GM23248 (cell line): ENCODE data around the gene OR4D1. TPM values are rescaled to one million over a fixed set of nuclear protein-coding genes. Genes with fewer than 3 reads are reported as not detected.
A peak's percentile ranks its signal among the peaks of the same experiment; 100 is the strongest.

Experiments
- DNase-seq: peaks from one replicate; pipeline ENCODE4 v3.0.0-alpha.2; 2015
- H2AFZ ChIP-seq: fragments of 200-600 bp; sonication (generic); 2 replicates; pipeline ENCODE4 v1.6.1; 2016; ENCODE audit warnings: antibody characterized with exemption
- H3F3A ChIP-seq: fragments of 200-600 bp; sonication (generic); 2 replicates; pipeline ENCODE4 v1.6.1; 2016; ENCODE audit warnings: mild to moderate bottlenecking, antibody characterized with exemption, mixed run types; ENCODE audit not compliant: insufficient read depth
- H3K27ac ChIP-seq: fragments of 200-600 bp; sonication (generic); 2 replicates; pipeline ENCODE4 v1.5.1; 2016; ENCODE audit warnings: mild to moderate bottlenecking
- H3K27me3 ChIP-seq: fragments of 200-600 bp; sonication (generic); replicated peaks from 2 replicates; pipeline ENCODE4 v1.6.1; 2016; ENCODE audit warnings: mild to moderate bottlenecking; ENCODE audit not compliant: insufficient read depth
- H3K36me3 ChIP-seq: fragments of 200-600 bp; sonication (generic); 2 replicates; pipeline ENCODE4 v1.6.1; 2016; ENCODE audit warnings: low read depth, mild to moderate bottlenecking
- H3K4me1 ChIP-seq: fragments of 200-600 bp; sonication (generic); 2 replicates; pipeline ENCODE4 v1.6.1; 2016; ENCODE audit warnings: mild to moderate bottlenecking; ENCODE audit not compliant: insufficient read depth
- H3K4me2 ChIP-seq: fragments of 200-600 bp; sonication (generic); one replicate; pipeline ENCODE4 v1.6.1; 2016; ENCODE audit warnings: mild to moderate bottlenecking; ENCODE audit not compliant: unreplicated experiment
- H3K4me3 ChIP-seq: fragments of 200-600 bp; sonication (generic); 2 replicates; pipeline ENCODE4 v1.5.1; 2016; ENCODE audit warnings: mild to moderate bottlenecking
- H3K79me2 ChIP-seq: fragments of 200-600 bp; sonication (generic); 2 replicates; pipeline ENCODE4 v1.6.1; 2016; ENCODE audit warnings: mild to moderate bottlenecking; ENCODE audit not compliant: insufficient read depth
- H3K9ac ChIP-seq: fragments of 200-600 bp; sonication (generic); 2 replicates; pipeline ENCODE4 v1.6.1; 2016; ENCODE audit warnings: mild to moderate bottlenecking
- H3K9me2 ChIP-seq: fragments of 200-600 bp; sonication (generic); 2 replicates; pipeline ENCODE4 v1.6.1; 2016; ENCODE audit warnings: mixed run types, mild to moderate bottlenecking, moderate library complexity; ENCODE audit not compliant: insufficient read depth
- H3K9me3 ChIP-seq: fragments of 200-600 bp; sonication (generic); one replicate; pipeline ENCODE4 v1.6.1; 2017; ENCODE audit warnings: low read depth
- H4K20me1 ChIP-seq: fragments of 200-600 bp; sonication (generic); 2 replicates; pipeline ENCODE4 v1.6.0; 2016; ENCODE audit not compliant: insufficient read depth
- EZH2 ChIP-seq: fragments of 200-600 bp; sonication (generic); IDR thresholded peaks from 2 replicates; pipeline ENCODE4 v1.6.1; 2018; ENCODE audit warnings: antibody characterized with exemption, mild to moderate bottlenecking; ENCODE audit not compliant: insufficient read depth, poor library complexity, severe bottlenecking
- EZH2phosphoT487 ChIP-seq: fragments of 200-600 bp; sonication (generic); IDR thresholded peaks from 2 replicates; pipeline ENCODE4 v1.6.1; 2018; ENCODE audit warnings: antibody characterized with exemption, moderate library complexity, mild to moderate bottlenecking, low read depth; ENCODE audit not compliant: insufficient read depth
- WGBS, 2 experiments: methylation state at CpG; one replicate each; pipeline ENCODE4 v1.1.6; 2015 to 2017; ENCODE audit warnings: low lambda C conversion rate in 2 of 2, low coverage in 1 of 2; ENCODE audit errors: missing lambda C conversion rate in 2 of 2; 5-methylcytosine and 5-hydroxymethylcytosine counted together
- in situ Hi-C: fragments of 300-500 bp; cut with MboI; formaldehyde crosslinking; loops from 2 replicates; pipeline ENCODE4 v1.15.0; 2020
- polyA plus RNA-seq: library from polyadenylated mRNA; unstranded; fragments of >200 nt; fragmentation: Nextera tagmentation; extraction: Ambion mirVana; gene quantifications from 2 replicates; pipeline ENCODE4 v1.2.1, GENCODE V29; 2016
- total RNA-seq: library from RNA; depleted of rRNA; stranded (reverse); fragments of >200 nt; shearing (Covaris generic); gene quantifications from 2 replicates; pipeline ENCODE4 v1.2.3, GENCODE V29; 2014; rRNA removed

OR4D1 gene
- total and polyA plus RNA-seq, 2 experiments from 2014 or later = not detected

- in situ Hi-C loops = no loop called here
- Histone ChIP-seq H3K9me2 (no peaks in the 10 kb centered on the region), H3K4me1 (no peaks in the 10 kb centered on the region), H3K9ac (no peak overlapping the region), H4K20me1 (no peaks in the 10 kb centered on the region), H2AFZ (no peak overlapping the region), H3K4me2 (no peak overlapping the region), H3K27ac (no peak overlapping the region), H3K36me3 (no peaks in the 10 kb centered on the region), H3K27me3 (no peaks in the 10 kb centered on the region), H3F3A (no peaks in the 10 kb centered on the region), H3K79me2 (no peaks in the 10 kb centered on the region), H3K9me3 (no peaks in the 10 kb centered on the region), H3K4me3 (no peak overlapping the region)
- DNase-seq = peak; percentile 33
- TF ChIP-seq EZH2 (no peak), EZH2phosphoT487 (no peak)
- WGBS, 2 experiments = 48 to 83% methylated on average over 3 of the region's 3 CpGs
These were observed 59.3 kb downstream of the OR4D1 start for GRCh38 chr17:58207451-58207850.

- DNase-seq = no peak
- Histone ChIP-seq H3K79me2 (no peaks in the 10 kb centered on the region), H4K20me1 (no peaks in the 10 kb centered on the region), H3K4me1 (no peaks in the 10 kb centered on the region), H3K27ac (no peak overlapping the region), H3K9me2 (no peaks in the 10 kb centered on the region), H3K9ac (no peak overlapping the region), H3F3A (no peaks in the 10 kb centered on the region), H3K36me3 (no peaks in the 10 kb centered on the region), H3K4me2 (no peak overlapping the region), H2AFZ (no peak overlapping the region), H3K4me3 (no peak overlapping the region), H3K9me3 (no peaks in the 10 kb centered on the region), H3K27me3 (no peaks in the 10 kb centered on the region)
- in situ Hi-C loops = no loop called here
- WGBS, 2 experiments = 94 to 97% methylated on average over 5 of the region's 5 CpGs
- TF ChIP-seq EZH2phosphoT487 = no peak
- TF ChIP-seq EZH2 = no peak
These were observed 60.2 kb downstream of the OR4D1 start for GRCh38 chr17:58208344-58208743.

Other genes with a start within 250 kb of the OR4D1 start
- 11.1 and 18.8 TPM in 2 replicates for gene CUEDC1, start 193.0 kb upstream of the OR4D1 start, total RNA-seq
- gene CUEDC1, start 193.0 kb upstream of the OR4D1 start, polyA plus RNA-seq = 13.6 and 15.5 TPM in 2 replicates
- 45.5 and 51.9 TPM in 2 replicates for gene VEZF1, start 160.1 kb upstream of the OR4D1 start, total RNA-seq
- gene VEZF1, start 160.1 kb upstream of the OR4D1 start, polyA plus RNA-seq = 30.5 and 32.2 TPM in 2 replicates
- gene SRSF1, start 141.1 kb upstream of the OR4D1 start, total RNA-seq = 204 and 228 TPM in 2 replicates
- 125 and 130 TPM in 2 replicates for gene SRSF1, start 141.1 kb upstream of the OR4D1 start, polyA plus RNA-seq
- gene DYNLL2, start 65.0 kb upstream of the OR4D1 start, total RNA-seq = 9.9 and 11.3 TPM in 2 replicates
- 1.0 and 1.5 TPM in 2 replicates for gene DYNLL2, start 65.0 kb upstream of the OR4D1 start, polyA plus RNA-seq
- not detected in 2 replicates for gene OR4D2, start 18.6 kb downstream of the OR4D1 start, total RNA-seq
- not detected in 2 replicates for gene OR4D2, start 18.6 kb downstream of the OR4D1 start, polyA plus RNA-seq
- gene EPX, start 44.3 kb downstream of the OR4D1 start, total RNA-seq = not detected in 2 replicates
- not detected in 2 replicates for gene EPX, start 44.3 kb downstream of the OR4D1 start, polyA plus RNA-seq
- 10.2 and 15.3 TPM in 2 replicates for gene MKS1, start 70.9 kb downstream of the OR4D1 start, total RNA-seq
- gene MKS1, start 70.9 kb downstream of the OR4D1 start, polyA plus RNA-seq = 14.1 and 15.7 TPM in 2 replicates
- gene LPO, start 90.2 kb downstream of the OR4D1 start, total RNA-seq = not detected in 2 replicates
- 0.11 TPM in 1 of 2 replicates, not detected in the other for gene LPO, start 90.2 kb downstream of the OR4D1 start, polyA plus RNA-seq
- gene MPO, start 132.6 kb downstream of the OR4D1 start, total RNA-seq = 0.38 TPM in 1 of 2 replicates, not detected in the other
- not detected in 2 replicates for gene MPO, start 132.6 kb downstream of the OR4D1 start, polyA plus RNA-seq
- under 0.01 and 0.76 TPM in 2 replicates for gene TSPOAP1, start 180.4 kb downstream of the OR4D1 start, total RNA-seq
- 0.63 and 1.0 TPM in 2 replicates for gene TSPOAP1, start 180.4 kb downstream of the OR4D1 start, polyA plus RNA-seq
- gene SUPT4H1, start 203.8 kb downstream of the OR4D1 start, total RNA-seq = 48.7 and 57.1 TPM in 2 replicates
- gene SUPT4H1, start 203.8 kb downstream of the OR4D1 start, polyA plus RNA-seq = 88.7 and 92.1 TPM in 2 replicates